Measurements from ENCODE around the gene POMT2. TPM values are rescaled to one million over a fixed set of nuclear protein-coding genes. Genes with fewer than 3 reads are reported as not detected.

The POMT2 gene
- total RNA-seq, 2 experiments from 2014 or later: 5.9 to 31.4 TPM

DNA sequence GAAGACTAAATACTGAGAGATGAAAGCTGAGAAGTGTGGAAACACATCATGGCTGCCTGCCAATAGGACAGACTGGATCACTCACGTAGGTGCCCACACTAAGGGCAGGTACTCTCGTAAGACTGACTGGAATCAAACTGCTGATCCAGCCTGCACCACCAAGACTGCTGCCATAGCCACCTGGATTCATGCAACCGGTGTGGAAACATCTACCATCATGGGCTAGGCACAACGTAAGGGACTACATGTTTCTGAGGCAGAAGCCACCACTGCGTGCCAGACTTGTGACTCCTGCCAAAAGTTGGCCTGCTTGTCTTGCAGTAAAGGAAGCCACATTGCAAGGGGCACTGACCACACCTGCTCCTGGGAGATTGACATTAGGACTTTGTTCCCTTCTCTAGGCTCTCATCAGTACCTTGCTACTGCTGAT is 3.8 kb downstream of the POMT2 start:
- H4K20me1 ChIP-seq (ENCODE audit: insufficient read depth, low read length): no peaks in the 10 kb centered on the region
- no peaks in the 10 kb centered on the region for H3K9me2 ChIP-seq (ENCODE audit: insufficient read depth, low read length)
- peaks cover 11% of the 10 kb centered on the region; the same call in 1 of the 2 replicates for H3K79me2 ChIP-seq (ENCODE audit: insufficient read depth, low read depth, low read length)
- no peaks in the 10 kb centered on the region for H3K36me3 ChIP-seq (ENCODE audit: insufficient read depth, low read length)
- H2AFZ ChIP-seq (ENCODE audit: low read length): no peak overlapping the region
- ChIA-PET POLR2A (interaction anchor here (1.1 to 1.6 kb wide), 2 partner anchors 13 to 164 kb away, joined by 3 to 5 read pairs; no protein-coding TSS in a partner anchor), CTCF (ENCODE audit: unreplicated experiment) (interaction anchor here (1.3 kb wide), 1 partner anchor 60 kb away, joined by 3 read pairs; the partner anchor contains the start of genes SAMD15 and TMED8)
- TF ChIP-seq EZH2phosphoT487 (IDR thresholded peaks at IDR 0.05; ENCODE audit: borderline replicate concordance, low read depth, low read length): no peak
- TF ChIP-seq, protein P1, sequence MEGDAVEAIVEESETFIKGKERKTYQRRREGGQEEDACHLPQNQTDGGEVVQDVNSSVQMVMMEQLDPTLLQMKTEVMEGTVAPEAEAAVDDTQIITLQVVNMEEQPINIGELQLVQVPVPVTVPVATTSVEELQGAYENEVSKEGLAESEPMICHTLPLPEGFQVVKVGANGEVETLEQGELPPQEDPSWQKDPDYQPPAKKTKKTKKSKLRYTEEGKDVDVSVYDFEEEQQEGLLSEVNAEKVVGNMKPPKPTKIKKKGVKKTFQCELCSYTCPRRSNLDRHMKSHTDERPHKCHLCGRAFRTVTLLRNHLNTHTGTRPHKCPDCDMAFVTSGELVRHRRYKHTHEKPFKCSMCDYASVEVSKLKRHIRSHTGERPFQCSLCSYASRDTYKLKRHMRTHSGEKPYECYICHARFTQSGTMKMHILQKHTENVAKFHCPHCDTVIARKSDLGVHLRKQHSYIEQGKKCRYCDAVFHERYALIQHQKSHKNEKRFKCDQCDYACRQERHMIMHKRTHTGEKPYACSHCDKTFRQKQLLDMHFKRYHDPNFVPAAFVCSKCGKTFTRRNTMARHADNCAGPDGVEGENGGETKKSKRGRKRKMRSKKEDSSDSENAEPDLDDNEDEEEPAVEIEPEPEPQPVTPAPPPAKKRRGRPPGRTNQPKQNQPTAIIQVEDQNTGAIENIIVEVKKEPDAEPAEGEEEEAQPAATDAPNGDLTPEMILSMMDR (conservative IDR thresholded peaks at IDR 0.05; ENCODE audit: low read length): no peak
- no TSS peak for BruUV-seq (replicated peaks)
- H3K27ac ChIP-seq (ENCODE audit: low read depth, low read length, poor library complexity, severe bottlenecking): no peak overlapping the region
- no peak overlapping the region for H3K4me3 ChIP-seq (ENCODE audit: low read depth, low read length, poor library complexity, severe bottlenecking)
- H3K4me1 ChIP-seq (ENCODE audit: insufficient read depth, low read length, poor library complexity, severe bottlenecking): peaks cover 14% of the 10 kb centered on the region
- H3K4me2 ChIP-seq (ENCODE audit: low read length): no peak overlapping the region
- intact Hi-C loops (cut with micrococcal nuclease; ENCODE audit: unreplicated experiment): loop anchor here (1.0 kb wide), 1 partner anchor 166 kb away; no protein-coding TSS in a partner anchor
- no peak for DNase-seq (ENCODE audit: low spot score)
- no peaks in the 10 kb centered on the region for H3K9me3 ChIP-seq (ENCODE audit: low read length)

DNA sequence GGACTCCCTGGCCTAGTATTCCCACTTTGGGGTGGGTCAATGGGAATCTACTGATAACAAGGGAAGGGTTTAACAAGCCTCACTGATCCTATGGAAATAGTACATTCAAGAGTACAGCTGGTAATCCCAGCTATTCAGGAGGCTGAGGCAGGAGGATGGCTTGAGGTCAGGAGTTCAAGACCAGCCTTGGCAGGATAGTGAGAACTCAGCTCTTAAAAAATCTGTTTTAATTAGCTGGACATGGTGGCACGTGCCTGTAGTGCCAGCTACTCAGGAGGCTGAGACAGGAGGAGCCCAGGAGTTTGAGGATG is 4.5 kb downstream of the POMT2 start:
- CTCF ChIA-PET (ENCODE audit: unreplicated experiment): interaction anchor here (0.7 to 1.6 kb wide), 7 partner anchors 12 to 195 kb away, joined by 3 to 6 read pairs (median 4); partner anchors contain the start of genes SAMD15 and TMED8
- Histone ChIP-seq H3K79me2 (ENCODE audit: insufficient read depth, low read depth, low read length) (peaks cover 10% of the 10 kb centered on the region; the same call in 1 of the 2 replicates), H3K4me2 (ENCODE audit: low read length) (no peak overlapping the region), H3K4me3 (ENCODE audit: low read depth, low read length, poor library complexity, severe bottlenecking) (no peak overlapping the region), H3K9me3 (ENCODE audit: low read length) (no peaks in the 10 kb centered on the region), H3K9me2 (ENCODE audit: insufficient read depth, low read length) (no peaks in the 10 kb centered on the region), H4K20me1 (ENCODE audit: insufficient read depth, low read length) (no peaks in the 10 kb centered on the region), H3K4me1 (ENCODE audit: insufficient read depth, low read length, poor library complexity, severe bottlenecking) (peaks cover 12% of the 10 kb centered on the region), H2AFZ (ENCODE audit: low read length) (no peak overlapping the region), H3K36me3 (ENCODE audit: insufficient read depth, low read length) (peaks cover 4% of the 10 kb centered on the region), H3K27ac (ENCODE audit: low read depth, low read length, poor library complexity, severe bottlenecking) (no peak overlapping the region)
- TF ChIP-seq, protein P1 (conservative IDR thresholded peaks at IDR 0.05; ENCODE audit: low read length): peak; percentile 1; the same call in 1 of the 2 replicates
- TF ChIP-seq EZH2phosphoT487 (IDR thresholded peaks at IDR 0.05; ENCODE audit: borderline replicate concordance, low read depth, low read length): no peak
- BruUV-seq (replicated peaks): no TSS peak
- POLR2A ChIA-PET: interaction anchor here (0.6 to 1.6 kb wide), 4 partner anchors 9 to 485 kb away, joined by 3 to 5 read pairs (median 3); no protein-coding TSS in a partner anchor
- intact Hi-C loops (cut with micrococcal nuclease; ENCODE audit: unreplicated experiment): loop anchor here (1.0 kb wide), 1 partner anchor 165 kb away; no protein-coding TSS in a partner anchor
- no peak for DNase-seq (ENCODE audit: low spot score)
